GM21447 (cell line): ENCODE results near the gene MLC1.
"Not testable (repeated sequence)": the region's sequence is repeated elsewhere in the genome, so short reads cannot be mapped to it uniquely, and the experiment has no call there.

Experiments
- ATAC-seq: cut with Tn5 transposase; IDR thresholded peaks from one replicate; pipeline ENCODE4 v1.9.1; 2021; ENCODE audit not compliant: unreplicated experiment

MLC1 gene

GRCh38 chr22:50104141-50104544 is 18.9 kb upstream of the MLC1 start:
- no peak for ATAC-seq

GRCh38 chr22:50102946-50103345 is 17.7 kb upstream of the MLC1 start:
- no peak for ATAC-seq

GRCh38 chr22:50101870-50102565 is 16.8 kb upstream of the MLC1 start:
- no peak for ATAC-seq

GRCh38 chr22:50098052-50098451 is 12.8 kb upstream of the MLC1 start:
- no peak for ATAC-seq

GRCh38 chr22:50092342-50092741 is 7.1 kb upstream of the MLC1 start:
- no peak for ATAC-seq

GRCh38 chr22:50091092-50091768 is 6.0 kb upstream of the MLC1 start:
- no peak for ATAC-seq

GRCh38 chr22:50090412-50090714 is 5.1 kb upstream of the MLC1 start:
- no peak for ATAC-seq

GRCh38 chr22:50089682-50090411 is 4.6 kb upstream of the MLC1 start, which contains the start of gene MOV10L1:
MOV10L1 (plus strand) TSS chr22:50090006; CDS start chr22:50090089, 83 bp downstream.
- no peak for ATAC-seq

- ATAC-seq, result no peak
These were observed 4.0 kb upstream of the MLC1 start for GRCh38 chr22:50089231-50089630.

- no peak for ATAC-seq
These were observed 2.9 kb upstream of the MLC1 start for GRCh38 chr22:50088096-50088495.

GRCh38 chr22:50087646-50088045 is 2.4 kb upstream of the MLC1 start:
- ATAC-seq, result no peak

GRCh38 chr22:50086975-50087374 is 1.7 kb upstream of the MLC1 start:
- not testable (repeated sequence) for ATAC-seq

- no peak for ATAC-seq
These were observed 1.3 kb upstream of the MLC1 start for GRCh38 chr22:50086526-50086925.

- no peak for ATAC-seq
These were observed 608 bp downstream of the MLC1 start for GRCh38 chr22:50084614-50085021.

GRCh38 chr22:50084080-50084477 is 1.1 kb downstream of the MLC1 start:
- no peak for ATAC-seq

- ATAC-seq, result no peak
These were observed 1.7 kb downstream of the MLC1 start for GRCh38 chr22:50083462-50084079.

- ATAC-seq, result no peak
These were observed 2.2 kb downstream of the MLC1 start for GRCh38 chr22:50082961-50083461.

GRCh38 chr22:50082197-50082715 is 3.0 kb downstream of the MLC1 start:
- ATAC-seq, result no peak

- no peak for ATAC-seq
These were observed 3.6 kb downstream of the MLC1 start for GRCh38 chr22:50081426-50082196.

GRCh38 chr22:50080077-50080465 is 5.2 kb downstream of the MLC1 start:
- ATAC-seq, result no peak
